Common myeloid progenitor, CD34-positive (primary cell): ENCODE data around the gene COL27A1.

Experiments
- CTCF ChIA-PET: fragments of 350-600 bp; sonication (Branson Sonifier 250); formaldehyde crosslinking; loops from one replicate; lab custom pipeline; 2021; ENCODE audit warnings: antibody characterized with exemption; lab: Charles Lee
- POLR2A ChIA-PET: fragments of 350-600 bp; sonication (Branson Sonifier 250); formaldehyde crosslinking; loops from one replicate; lab custom pipeline; 2021; ENCODE audit warnings: antibody characterized with exemption; lab: Charles Lee
- DNase-seq, 3 donors: peaks; one replicate each; pipeline versions ENCODE4 v3.0.0 to v3.0.0-alpha.2; 2013
- H3K27ac ChIP-seq, 2 experiments: 1 replicate in 1 of 2; 2 replicates in 1 of 2; pipeline ENCODE4 v1.7.0; 2013; ENCODE audit warnings: inconsistent platforms in 2 of 2, low read length in 2 of 2, mild to moderate bottlenecking in 2 of 2, low read depth in 1 of 2, moderate library complexity in 1 of 2; ENCODE audit not compliant: severe bottlenecking in 2 of 2, insufficient read depth in 1 of 2, poor library complexity in 1 of 2
- H3K27me3 ChIP-seq, 5 experiments: replicated peaks in 2 of 5; 1 replicate in 3 of 5; 2 replicates in 2 of 5; pipeline versions ENCODE4 v1.6.1 to v1.7.0; 2013; ENCODE audit warnings: low read length in 4 of 5, mild to moderate bottlenecking in 2 of 5, moderate library complexity in 2 of 5, inconsistent platforms in 1 of 5; ENCODE audit not compliant: insufficient read depth in 5 of 5, control insufficient read depth in 4 of 5
- H3K36me3 ChIP-seq, 4 experiments: 1 replicate in 2 of 4; 2 replicates in 2 of 4; pipeline versions ENCODE4 v1.6.1 to v1.7.0; 2013; ENCODE audit warnings: low read length in 3 of 4, control low read depth in 1 of 4, mild to moderate bottlenecking in 1 of 4; ENCODE audit not compliant: control insufficient read depth in 4 of 4, insufficient read depth in 4 of 4
- H3K4me1 ChIP-seq, 4 experiments: 1 replicate in 3 of 4; 2 replicates in 1 of 4; pipeline versions ENCODE4 v1.6.1 to v1.7.1; 2013; ENCODE audit warnings: low read length in 3 of 4, mild to moderate bottlenecking in 3 of 4, control low read depth in 1 of 4, inconsistent platforms in 1 of 4, moderate library complexity in 1 of 4; ENCODE audit not compliant: control insufficient read depth in 4 of 4, insufficient read depth in 4 of 4; ENCODE audit errors: control extremely low read depth in 1 of 4
- H3K4me3 ChIP-seq, 7 experiments: 1 replicate in 4 of 7; 2 replicates in 3 of 7; pipeline versions ENCODE4 v1.5.1 to v1.7.0; 2013; ENCODE audit warnings: mild to moderate bottlenecking in 7 of 7, low read length in 6 of 7, moderate library complexity in 6 of 7, inconsistent platforms in 2 of 7, low read depth in 2 of 7, control low read depth in 1 of 7; ENCODE audit not compliant: insufficient read depth in 4 of 7, control insufficient read depth in 1 of 7; ENCODE audit errors: extremely low read depth in 1 of 7
- H3K9me3 ChIP-seq, 5 experiments: 1 replicate in 4 of 5; 2 replicates in 1 of 5; pipeline versions ENCODE4 v1.6.1 to v1.7.1; 2013; ENCODE audit warnings: low read length in 4 of 5, mild to moderate bottlenecking in 2 of 5, inconsistent platforms in 1 of 5, low read depth in 1 of 5, moderate library complexity in 1 of 5; ENCODE audit not compliant: control insufficient read depth in 4 of 5, insufficient read depth in 2 of 5; ENCODE audit errors: control extremely low read depth in 1 of 5
- WGBS: methylation state at CpG from one replicate; pipeline ENCODE4 v1.1.5; 2013; ENCODE audit not compliant: insufficient coverage; 5-methylcytosine and 5-hydroxymethylcytosine counted together

The COL27A1 gene

DNA sequence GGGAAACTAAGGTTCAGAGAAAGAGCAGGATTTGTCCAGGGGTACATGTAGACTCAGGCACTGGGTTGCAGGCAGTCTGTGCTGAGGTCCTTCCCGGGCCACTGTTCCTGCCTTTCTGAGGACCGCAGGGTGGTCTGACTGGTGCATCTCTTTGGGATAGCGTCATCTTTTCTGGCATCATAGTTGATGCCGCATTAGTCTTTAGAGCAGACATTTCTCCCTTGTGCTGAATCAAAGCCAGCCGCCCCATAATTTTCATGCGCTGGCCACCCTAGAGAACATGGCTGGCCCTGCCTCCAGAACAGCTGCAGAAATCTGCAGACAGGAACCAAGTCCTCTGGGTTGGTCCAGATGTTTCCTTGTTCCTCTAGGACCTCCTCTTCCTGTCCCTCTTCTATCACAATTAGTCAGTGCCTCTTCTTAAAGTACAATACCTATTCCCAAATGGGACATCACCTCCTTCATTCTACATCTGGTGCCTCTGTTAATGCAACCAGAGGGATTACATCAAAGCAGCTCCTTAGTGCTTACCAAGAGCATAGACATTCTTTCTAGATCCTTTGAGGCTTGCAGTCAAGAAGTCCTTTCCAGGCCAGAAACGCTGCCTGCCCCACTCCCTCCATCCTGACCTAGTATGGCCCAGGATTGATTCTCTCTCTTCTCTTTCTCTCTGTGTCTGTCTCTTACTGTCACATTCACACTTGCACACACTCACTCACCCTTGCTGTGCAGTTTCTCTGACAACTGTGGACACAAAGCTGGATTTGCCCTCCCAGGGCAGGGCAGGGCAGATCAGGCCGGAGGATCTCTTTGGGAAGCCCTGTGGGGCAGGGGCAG, 125.5 kb downstream of the COL27A1 start:
- no peaks in the 10 kb centered on the region for H3K9me3 ChIP-seq
- WGBS: 98% methylated on average over 8 of the region's 8 CpGs
- ChIA-PET CTCF (interaction anchor here (1.5 to 4.5 kb wide), 3 partner anchors 9 to 173 kb away, joined by 4 to 20 read pairs (median 5); no protein-coding TSS in a partner anchor), POLR2A (no interaction called here)
- DNase-seq: no peak
- H3K4me1 ChIP-seq: peaks cover 0 to 5% (median 0%) of the 10 kb centered on the region in 4 experiments
- no peaks in the 10 kb centered on the region for H3K27me3 ChIP-seq
- no peak overlapping the region for H3K27ac ChIP-seq
- H3K4me3 ChIP-seq: no peak overlapping the region
- H3K36me3 ChIP-seq: no peaks in the 10 kb centered on the region

DNA sequence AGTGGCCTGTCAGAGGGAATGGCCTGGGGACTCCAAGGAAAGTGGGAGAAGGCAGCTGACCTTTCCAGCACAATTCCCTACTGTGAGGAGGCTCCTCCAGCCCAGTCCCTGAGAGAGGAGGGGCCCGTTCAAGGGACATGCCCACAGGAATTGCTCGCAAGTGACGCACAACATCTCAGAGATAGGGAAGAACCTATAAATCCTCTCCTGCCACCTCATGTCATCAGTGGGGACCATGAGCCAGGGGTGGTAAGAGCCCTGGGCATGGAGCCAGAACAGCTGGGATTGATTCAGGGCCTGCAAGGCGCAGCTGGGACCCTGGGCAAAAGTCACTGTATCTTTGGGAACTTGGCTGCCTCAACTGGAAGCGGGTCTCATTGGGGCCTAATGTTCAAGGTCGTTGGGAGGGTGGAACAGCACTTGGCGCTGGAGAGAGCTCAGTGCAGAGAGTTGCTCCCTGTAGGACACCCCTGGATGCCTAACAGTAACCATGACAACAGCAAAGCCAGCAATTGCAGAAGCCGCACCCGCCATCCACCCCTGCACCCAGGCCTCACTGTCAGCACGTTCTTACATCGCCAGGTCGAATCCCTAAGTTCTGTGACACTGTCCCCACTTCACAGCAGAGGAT, 126.3 kb downstream of the COL27A1 start:
- Histone ChIP-seq H3K9me3 (no peaks in the 10 kb centered on the region), H3K4me3 (no peak overlapping the region), H3K36me3 (no peaks in the 10 kb centered on the region), H3K4me1 (peaks cover 0 to 9% (median 0%) of the 10 kb centered on the region in 4 experiments), H3K27ac (no peak overlapping the region), H3K27me3 (no peaks in the 10 kb centered on the region)
- 85% methylated on average over 11 of the region's 12 CpGs for WGBS
- ChIA-PET POLR2A (no interaction called here), CTCF (interaction anchor here (1.5 to 4.5 kb wide), 3 partner anchors 9 to 174 kb away, joined by 4 to 20 read pairs (median 5); no protein-coding TSS in a partner anchor)
- DNase-seq: no peak

DNA sequence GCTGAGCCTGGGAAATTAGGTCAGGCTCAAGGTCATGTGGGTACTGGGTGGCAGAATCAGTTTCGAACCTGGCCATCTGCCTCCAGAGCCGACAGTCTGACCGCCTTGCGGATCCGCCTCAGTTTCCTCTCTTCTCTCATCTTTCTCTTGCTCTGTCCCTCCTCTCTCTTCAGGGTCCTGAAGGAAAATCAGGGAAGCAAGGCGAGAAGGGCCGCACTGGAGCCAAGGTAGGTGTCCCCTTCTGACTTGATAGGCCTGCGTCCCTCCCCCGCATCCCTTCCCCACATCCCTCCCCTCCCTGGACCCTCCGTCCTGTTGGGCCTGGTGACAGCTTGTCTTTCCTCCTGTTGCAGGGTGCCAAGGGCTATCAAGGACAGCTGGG, 126.8 kb downstream of the COL27A1 start:
- CTCF ChIA-PET: interaction anchor here (1.5 to 4.5 kb wide), 2 partner anchors 9 to 10 kb away, joined by 4 to 20 read pairs; no protein-coding TSS in a partner anchor
- no peak overlapping the region for H3K27ac ChIP-seq
- 97% methylated on average over 4 of the region's 10 CpGs for WGBS
- peaks cover 0 to 9% (median 0%) of the 10 kb centered on the region in 4 experiments for H3K4me1 ChIP-seq
- H3K9me3 ChIP-seq: no peaks in the 10 kb centered on the region
- POLR2A ChIA-PET: no interaction called here
- H3K36me3 ChIP-seq: no peaks in the 10 kb centered on the region
- no peak for DNase-seq
- no peaks in the 10 kb centered on the region for H3K27me3 ChIP-seq
- H3K4me3 ChIP-seq: no peak overlapping the region

DNA sequence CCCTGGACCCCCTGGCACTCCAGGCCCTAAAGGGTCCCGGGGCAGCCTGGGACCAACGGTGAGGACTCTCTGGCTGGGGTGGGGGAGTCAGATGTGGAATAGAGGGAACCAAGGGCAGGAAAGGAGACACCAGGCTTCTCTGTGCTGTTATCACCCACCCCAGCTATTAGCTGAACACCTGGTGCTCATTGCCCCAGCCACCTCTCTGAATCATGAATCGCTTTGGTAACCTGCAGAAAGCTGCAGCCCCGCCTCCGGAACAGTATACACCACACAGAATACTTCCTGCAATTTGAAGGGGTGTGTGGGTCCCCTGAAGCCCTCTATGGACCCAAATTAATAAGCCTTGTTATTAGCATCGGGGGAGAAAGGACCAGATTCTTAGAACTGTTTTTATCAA, 127.2 kb downstream of the COL27A1 start:
- peaks cover 0 to 9% (median 0%) of the 10 kb centered on the region in 4 experiments for H3K4me1 ChIP-seq
- H3K9me3 ChIP-seq: no peaks in the 10 kb centered on the region
- H3K27ac ChIP-seq: no peak overlapping the region
- H3K27me3 ChIP-seq: no peaks in the 10 kb centered on the region
- H3K4me3 ChIP-seq: no peak overlapping the region
- no peaks in the 10 kb centered on the region for H3K36me3 ChIP-seq
- ChIA-PET CTCF (interaction anchor here (1.3 to 4.5 kb wide), 3 partner anchors 8 to 10 kb away, joined by 4 to 20 read pairs (median 4); no protein-coding TSS in a partner anchor), POLR2A (no interaction called here)
- WGBS: 83% methylated on average over 1 of the region's 6 CpGs
- no peak for DNase-seq

DNA sequence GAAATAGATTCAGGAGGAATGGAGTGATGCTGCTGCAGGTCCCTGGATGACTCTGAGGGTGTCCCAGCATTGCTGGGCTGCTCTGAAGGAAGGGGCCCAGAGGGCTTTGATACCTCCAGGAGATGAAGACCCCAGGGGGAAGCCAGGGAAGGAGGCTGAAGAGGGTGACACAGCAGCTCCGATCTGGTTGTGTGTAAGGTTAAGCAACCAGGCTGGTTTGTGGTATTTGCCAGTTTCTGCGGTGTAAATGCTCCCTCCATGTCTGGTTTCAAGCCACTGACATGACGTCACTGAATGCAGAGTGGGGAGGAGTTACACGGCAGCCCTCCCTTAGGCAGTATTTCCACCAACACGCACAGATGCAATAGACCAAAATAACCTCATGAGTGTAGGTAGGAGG, 127.6 kb downstream of the COL27A1 start:
- peak; percentile 44 to 82 (median 69) for DNase-seq
- Histone ChIP-seq H3K9me3 (no peaks in the 10 kb centered on the region), H3K27me3 (no peaks in the 10 kb centered on the region), H3K27ac (no peak overlapping the region), H3K36me3 (no peaks in the 10 kb centered on the region), H3K4me1 (peaks cover 0 to 9% (median 0%) of the 10 kb centered on the region in 4 experiments), H3K4me3 (no peak overlapping the region)
- WGBS: 71% methylated on average over 3 of the region's 5 CpGs
- CTCF ChIA-PET: interaction anchor here (1.3 to 4.5 kb wide), 2 partner anchors 8 to 9 kb away, joined by 4 to 20 read pairs; no protein-coding TSS in a partner anchor
- POLR2A ChIA-PET: no interaction called here

DNA sequence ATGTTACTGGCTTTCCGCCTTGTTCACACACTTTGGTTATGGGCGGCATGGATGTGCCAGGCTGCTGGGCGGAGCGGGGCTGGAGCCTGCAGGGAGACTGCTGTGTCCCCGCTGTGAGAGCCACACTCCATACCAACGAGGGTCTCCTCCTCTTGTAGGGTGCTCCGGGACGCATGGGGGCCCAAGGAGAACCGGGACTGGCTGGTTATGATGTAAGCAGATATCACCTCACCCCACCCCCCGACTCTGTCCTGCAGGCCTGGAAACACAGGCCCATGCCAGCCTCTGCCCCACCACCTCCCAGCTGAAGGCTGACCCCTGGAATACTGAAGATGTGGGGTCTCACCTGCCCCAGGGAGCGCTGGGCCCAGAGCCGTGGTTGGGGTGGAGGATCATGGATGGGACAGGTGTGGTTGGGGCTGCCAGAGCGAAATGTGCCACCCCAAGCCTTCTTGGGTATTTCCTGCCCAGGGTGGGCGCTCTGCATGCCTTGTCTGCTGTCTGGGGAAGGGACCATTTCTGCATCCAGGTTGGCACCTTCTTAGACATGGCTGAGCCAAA, 128.3 kb downstream of the COL27A1 start:
- POLR2A ChIA-PET: no interaction called here
- H3K9me3 ChIP-seq: no peaks in the 10 kb centered on the region
- H3K4me3 ChIP-seq: no peak overlapping the region
- WGBS: 93% methylated on average over 9 of the region's 14 CpGs
- peaks cover 0 to 9% (median 0%) of the 10 kb centered on the region in 4 experiments for H3K4me1 ChIP-seq
- H3K36me3 ChIP-seq: no peaks in the 10 kb centered on the region
- no peak overlapping the region for H3K27ac ChIP-seq
- CTCF ChIA-PET: interaction anchor here (1.3 to 1.7 kb wide), 2 partner anchors 9 to 200 kb away, joined by 4 read pairs; no protein-coding TSS in a partner anchor
- no peaks in the 10 kb centered on the region for H3K27me3 ChIP-seq
- no peak for DNase-seq
